Measurements from ENCODE around the gene CXCL1. TPM values are rescaled to one million over a fixed set of nuclear protein-coding genes. Genes with fewer than 3 reads are reported as not detected.
A peak's percentile ranks its signal among the peaks of the same experiment; 100 is the strongest.

The CXCL1 gene
- polyA plus RNA-seq (ENCODE audit: low read depth in 6 of 6): not detected

DNA sequence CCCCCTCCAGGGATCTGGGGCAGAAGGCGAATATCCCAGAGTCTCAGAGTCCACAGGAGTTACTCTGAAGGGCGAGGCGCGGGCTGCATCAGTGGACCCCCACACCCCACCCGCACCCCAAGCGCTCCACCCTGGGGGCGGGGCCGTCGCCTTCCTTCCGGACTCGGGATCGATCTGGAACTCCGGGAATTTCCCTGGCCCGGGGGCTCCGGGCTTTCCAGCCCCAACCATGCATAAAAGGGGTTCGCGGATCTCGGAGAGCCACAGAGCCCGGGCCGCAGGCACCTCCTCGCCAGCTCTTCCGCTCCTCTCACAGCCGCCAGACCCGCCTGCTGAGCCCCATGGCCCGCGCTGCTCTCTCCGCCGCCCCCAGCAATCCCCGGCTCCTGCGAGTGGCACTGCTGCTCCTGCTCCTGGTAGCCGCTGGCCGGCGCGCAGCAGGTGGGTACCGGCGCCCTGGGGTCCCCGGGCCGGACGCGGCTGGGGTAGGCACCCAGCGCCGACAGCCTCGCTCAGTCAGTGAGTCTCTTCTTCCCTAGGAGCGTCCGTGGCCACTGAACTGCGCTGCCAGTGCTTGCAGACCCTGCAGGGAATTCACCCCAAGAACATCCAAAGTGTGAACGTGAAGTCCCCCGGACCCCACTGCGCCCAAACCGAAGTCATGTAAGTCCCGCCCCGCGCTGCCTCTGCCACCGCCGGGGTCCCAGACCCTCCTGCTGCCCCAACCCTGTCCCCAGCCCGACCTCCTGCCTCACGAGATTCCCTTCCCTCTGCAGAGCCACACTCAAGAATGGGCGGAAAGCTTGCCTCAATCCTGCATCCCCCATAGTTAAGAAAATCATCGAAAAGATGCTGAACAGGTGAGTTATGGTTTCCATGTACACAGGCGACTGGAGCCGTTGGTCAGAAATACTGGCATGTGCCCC, at the start of gene CXCL1:
Gene CXCL1 (plus strand): TSS at position 264 of the 926 bp plus-strand sequence. CDS start 78 bp downstream, at position 342.
- no peak for DNase-seq
- Mint-ChIP-seq H3K27ac (peak within 1 kb of the TSS in 1 of 6 donors; percentile 22), H3K9me3 (peaks cover 0 to 4% (median 2%) of the 10 kb centered on the region in 7 donors), H3K4me3 (peak within 1 kb of the TSS in 2 of 8 donors; percentile 35 to 48), H3K27me3 (peaks cover 19 to 36% (median 25%) of the 10 kb centered on the region in 3 donors), H3K36me3 (no peaks in the 10 kb centered on the region), H3K4me1 (peaks cover 0 to 11% (median 5%) of the 10 kb centered on the region in 3 donors)
- ATAC-seq (ENCODE audit: low read depth in 2 of 2): no peak

DNA sequence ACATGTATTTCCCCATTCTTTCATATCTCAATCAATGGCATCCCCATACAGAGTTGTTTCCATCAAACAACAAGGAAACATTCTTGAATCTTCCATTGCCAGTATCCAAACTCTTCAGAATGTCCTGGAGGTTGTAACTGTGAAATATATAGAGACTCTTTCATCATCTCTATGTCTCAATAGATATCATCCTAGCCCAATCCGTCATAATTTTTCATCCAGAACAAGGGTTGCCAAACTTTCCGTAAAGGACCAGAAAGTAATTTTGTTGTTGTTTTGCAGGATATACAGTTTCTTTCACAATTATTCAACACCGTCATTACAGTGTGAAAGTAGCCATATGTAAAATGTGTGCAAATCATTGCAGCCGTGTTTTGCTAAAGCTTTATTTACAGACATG, 47.9 kb upstream of the CXCL1 start:
- no peaks in the 10 kb centered on the region for H3K9me3 Mint-ChIP-seq
- no peak overlapping the region for H3K27ac Mint-ChIP-seq
- ATAC-seq (ENCODE audit: low read depth in 2 of 2) (no peak), DNase-seq (no peak)
- peaks cover 0 to 8% (median 6%) of the 10 kb centered on the region in 3 donors for H3K27me3 Mint-ChIP-seq
- H3K4me1 Mint-ChIP-seq: no peaks in the 10 kb centered on the region
- H3K4me3 Mint-ChIP-seq: no peak overlapping the region
- no peaks in the 10 kb centered on the region for H3K36me3 Mint-ChIP-seq

DNA sequence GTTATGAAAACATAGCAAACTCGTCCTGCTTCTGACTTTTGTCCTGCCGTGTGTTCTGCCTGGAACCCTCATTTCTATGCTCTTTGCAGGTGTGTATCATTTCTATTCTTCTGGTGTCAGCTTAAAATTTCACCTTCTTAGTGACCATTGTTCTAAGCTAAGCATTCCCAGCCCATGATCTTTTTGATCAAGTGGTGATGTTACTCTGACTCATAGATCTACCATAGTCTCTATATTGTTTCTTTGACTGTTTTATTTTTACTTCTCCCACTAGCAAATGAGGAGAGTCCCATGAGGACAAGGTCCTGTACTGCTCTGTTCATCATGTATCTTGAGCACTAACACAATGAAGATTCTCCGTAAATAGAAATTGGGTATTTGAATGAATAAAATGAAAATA, 46.8 kb upstream of the CXCL1 start:
- ATAC-seq (ENCODE audit: low read depth in 2 of 2) (no peak), DNase-seq (no peak)
- no peak overlapping the region for H3K4me3 Mint-ChIP-seq
- H3K9me3 Mint-ChIP-seq: peaks cover 0 to 7% (median 0%) of the 10 kb centered on the region in 7 donors
- no peaks in the 10 kb centered on the region for H3K4me1 Mint-ChIP-seq
- no peak overlapping the region for H3K27ac Mint-ChIP-seq
- no peaks in the 10 kb centered on the region for H3K36me3 Mint-ChIP-seq
- H3K27me3 Mint-ChIP-seq: peaks cover 0 to 8% (median 6%) of the 10 kb centered on the region in 3 donors

GRCh38 chr4:73822812-73823504, 46.2 kb upstream of the CXCL1 start:
- DNase-seq (no peak), ATAC-seq (ENCODE audit: low read depth in 2 of 2) (no peak)
- H3K27ac Mint-ChIP-seq: no peak overlapping the region
- no peaks in the 10 kb centered on the region for H3K4me1 Mint-ChIP-seq
- peaks cover 0 to 8% (median 6%) of the 10 kb centered on the region in 3 donors for H3K27me3 Mint-ChIP-seq
- no peaks in the 10 kb centered on the region for H3K36me3 Mint-ChIP-seq
- no peak overlapping the region for H3K4me3 Mint-ChIP-seq
- peaks cover 0 to 11% (median 0%) of the 10 kb centered on the region in 7 donors for H3K9me3 Mint-ChIP-seq

- Mint-ChIP-seq H3K36me3 (no peaks in the 10 kb centered on the region), H3K4me3 (no peak overlapping the region), H3K9me3 (peaks cover 0 to 12% (median 0%) of the 10 kb centered on the region in 7 donors), H3K27ac (no peak overlapping the region), H3K27me3 (peaks cover 0 to 8% (median 6%) of the 10 kb centered on the region in 3 donors), H3K4me1 (no peaks in the 10 kb centered on the region)
- DNase-seq (no peak), ATAC-seq (ENCODE audit: low read depth in 2 of 2) (no peak)
Measured at GRCh38 chr4:73823760-73824159, 45.4 kb upstream of the CXCL1 start.

DNA sequence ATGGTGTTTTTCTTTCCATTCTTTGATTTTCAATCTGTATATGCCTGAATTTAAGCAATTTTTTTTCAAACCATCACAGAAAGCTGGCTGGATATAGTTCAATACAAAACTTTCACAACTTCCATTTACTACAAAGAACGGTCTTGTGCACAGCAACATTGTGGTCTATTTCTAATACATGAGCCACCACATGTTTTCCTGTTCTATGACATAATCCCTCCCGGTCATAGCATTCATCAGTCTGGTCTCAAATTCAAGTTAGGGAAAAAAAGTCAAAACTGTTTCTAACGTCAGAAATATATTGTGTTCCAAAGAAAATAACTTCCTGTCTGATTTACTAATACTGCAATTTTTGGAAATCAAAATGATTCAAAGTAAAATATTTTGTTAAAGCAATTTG, 40.2 kb upstream of the CXCL1 start:
- Mint-ChIP-seq H3K4me1 (no peaks in the 10 kb centered on the region), H3K27me3 (no peaks in the 10 kb centered on the region), H3K4me3 (no peak overlapping the region), H3K36me3 (no peaks in the 10 kb centered on the region), H3K9me3 (peaks cover 0 to 12% (median 4%) of the 10 kb centered on the region in 7 donors), H3K27ac (no peak overlapping the region)
- no peak for ATAC-seq (ENCODE audit: low read depth in 2 of 2)
- DNase-seq: no peak

GRCh38 chr4:73831569-73831968, 37.6 kb upstream of the CXCL1 start:
- no peak for DNase-seq
- no peak for ATAC-seq (ENCODE audit: low read depth in 2 of 2)
- H3K36me3 Mint-ChIP-seq: no peaks in the 10 kb centered on the region
- no peak overlapping the region for H3K27ac Mint-ChIP-seq
- no peaks in the 10 kb centered on the region for H3K4me1 Mint-ChIP-seq
- H3K4me3 Mint-ChIP-seq: no peak overlapping the region
- H3K9me3 Mint-ChIP-seq: peaks cover 0 to 12% (median 4%) of the 10 kb centered on the region in 7 donors
- peaks cover 0 to 6% (median 1%) of the 10 kb centered on the region in 3 donors for H3K27me3 Mint-ChIP-seq

DNA sequence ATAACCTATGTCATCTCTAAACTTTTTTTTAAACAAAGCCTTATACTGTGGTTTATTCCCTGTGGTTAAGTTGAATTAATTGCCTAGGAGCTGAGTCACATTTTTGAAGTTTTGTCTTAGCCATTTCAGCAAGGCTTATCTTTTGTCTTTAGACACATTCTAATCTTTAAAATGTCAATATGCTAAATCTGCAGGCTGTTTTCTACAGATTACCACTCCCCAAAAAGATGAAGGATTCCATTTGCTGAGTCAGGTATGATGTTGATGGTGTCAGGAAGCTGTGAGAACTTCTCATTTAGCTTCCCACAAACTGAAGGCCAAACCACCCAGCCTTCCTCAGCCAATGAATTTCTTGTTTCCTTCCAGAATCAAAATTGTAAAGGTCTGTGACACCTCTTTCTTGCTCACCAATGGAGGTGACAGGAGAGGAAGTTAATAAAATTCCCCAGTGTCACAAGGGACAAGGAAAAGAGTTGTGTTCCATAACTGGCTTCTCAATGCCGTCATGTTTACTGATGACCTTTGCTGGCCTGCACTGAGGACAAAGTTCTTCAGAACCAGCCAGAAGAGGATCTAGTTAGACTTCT, 36.4 kb upstream of the CXCL1 start:
- peaks cover 0 to 3% (median 0%) of the 10 kb centered on the region in 3 donors for H3K4me1 Mint-ChIP-seq
- H3K4me3 Mint-ChIP-seq: no peak overlapping the region
- DNase-seq (no peak), ATAC-seq (ENCODE audit: low read depth in 2 of 2) (no peak)
- peaks cover 0 to 8% (median 3%) of the 10 kb centered on the region in 7 donors for H3K9me3 Mint-ChIP-seq
- peaks cover 9 to 16% (median 13%) of the 10 kb centered on the region in 3 donors for H3K27me3 Mint-ChIP-seq
- no peaks in the 10 kb centered on the region for H3K36me3 Mint-ChIP-seq
- H3K27ac Mint-ChIP-seq: no peak overlapping the region

DNA sequence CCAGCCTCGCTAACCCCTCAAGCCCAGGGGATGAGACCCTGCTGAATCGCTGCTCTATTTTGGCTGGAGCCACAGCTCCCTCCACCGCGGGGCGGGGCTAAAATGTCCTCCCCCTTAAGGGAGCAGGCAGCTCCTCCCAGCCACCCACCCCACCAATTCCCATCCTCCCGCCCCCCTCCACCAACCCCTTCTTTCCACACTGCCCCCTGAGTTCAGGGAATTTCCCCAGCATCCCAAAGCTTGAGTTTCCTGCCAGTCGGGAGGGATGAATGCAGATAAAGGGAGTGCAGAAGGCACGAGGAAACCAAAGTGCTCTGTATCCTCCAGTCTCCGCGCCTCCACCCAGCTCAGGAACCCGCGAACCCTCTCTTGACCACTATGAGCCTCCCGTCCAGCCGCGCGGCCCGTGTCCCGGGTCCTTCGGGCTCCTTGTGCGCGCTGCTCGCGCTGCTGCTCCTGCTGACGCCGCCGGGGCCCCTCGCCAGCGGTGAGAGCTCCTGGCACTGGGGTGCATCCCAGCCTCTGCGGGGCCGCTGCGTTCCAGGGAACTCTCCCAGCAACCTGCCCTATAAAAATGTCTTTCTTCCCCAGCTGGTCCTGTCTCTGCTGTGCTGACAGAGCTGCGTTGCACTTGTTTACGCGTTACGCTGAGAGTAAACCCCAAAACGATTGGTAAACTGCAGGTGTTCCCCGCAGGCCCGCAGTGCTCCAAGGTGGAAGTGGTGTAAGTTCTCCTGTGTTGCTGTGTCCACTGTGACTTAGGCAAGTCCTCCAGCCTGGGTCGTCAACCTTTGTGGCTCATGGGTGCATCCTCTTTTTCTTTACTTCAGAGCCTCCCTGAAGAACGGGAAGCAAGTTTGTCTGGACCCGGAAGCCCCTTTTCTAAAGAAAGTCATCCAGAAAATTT, 32.6 kb upstream of the CXCL1 start, which contains the start of gene CXCL6:
Gene CXCL6 (plus strand): TSS at position 306 of the 907 bp plus-strand sequence. CDS start 73 bp downstream, at position 379.
- Mint-ChIP-seq H3K36me3 (no peaks in the 10 kb centered on the region), H3K4me3 (no peak within 1 kb of the TSS), H3K9me3 (peaks cover 0 to 8% (median 3%) of the 10 kb centered on the region in 7 donors), H3K4me1 (peaks cover 0 to 3% (median 0%) of the 10 kb centered on the region in 3 donors), H3K27ac (no peak within 1 kb of the TSS), H3K27me3 (peaks cover 24 to 29% (median 29%) of the 10 kb centered on the region in 3 donors)
- ATAC-seq (ENCODE audit: low read depth in 2 of 2) (no peak), DNase-seq (no peak)

DNA sequence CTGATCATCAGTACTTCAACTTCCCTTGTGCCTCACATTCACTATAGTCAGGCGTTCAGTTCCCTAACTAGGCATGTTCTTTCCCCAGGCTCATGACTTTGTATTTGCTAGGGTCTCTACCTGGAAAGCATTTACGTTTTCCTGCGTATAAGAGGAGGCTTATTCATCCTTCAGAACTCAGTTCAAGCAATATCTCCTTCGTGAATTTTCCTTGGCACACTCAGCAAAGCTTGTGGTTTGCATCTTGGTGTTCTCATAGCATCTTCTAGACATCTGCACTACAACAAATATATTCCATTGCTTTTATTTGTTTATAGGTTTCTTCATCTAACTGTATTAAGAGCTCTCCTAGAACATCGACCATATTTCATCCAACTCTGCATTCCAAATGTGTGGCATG, 30.1 kb upstream of the CXCL1 start:
- H3K4me3 Mint-ChIP-seq: no peak overlapping the region
- ATAC-seq (ENCODE audit: low read depth in 2 of 2) (no peak), DNase-seq (no peak)
- H3K36me3 Mint-ChIP-seq: no peaks in the 10 kb centered on the region
- peaks cover 0 to 3% (median 0%) of the 10 kb centered on the region in 3 donors for H3K4me1 Mint-ChIP-seq
- peaks cover 29 to 36% (median 29%) of the 10 kb centered on the region in 3 donors for H3K27me3 Mint-ChIP-seq
- H3K27ac Mint-ChIP-seq: no peak overlapping the region
- H3K9me3 Mint-ChIP-seq: peaks cover 0 to 5% (median 3%) of the 10 kb centered on the region in 7 donors

DNA sequence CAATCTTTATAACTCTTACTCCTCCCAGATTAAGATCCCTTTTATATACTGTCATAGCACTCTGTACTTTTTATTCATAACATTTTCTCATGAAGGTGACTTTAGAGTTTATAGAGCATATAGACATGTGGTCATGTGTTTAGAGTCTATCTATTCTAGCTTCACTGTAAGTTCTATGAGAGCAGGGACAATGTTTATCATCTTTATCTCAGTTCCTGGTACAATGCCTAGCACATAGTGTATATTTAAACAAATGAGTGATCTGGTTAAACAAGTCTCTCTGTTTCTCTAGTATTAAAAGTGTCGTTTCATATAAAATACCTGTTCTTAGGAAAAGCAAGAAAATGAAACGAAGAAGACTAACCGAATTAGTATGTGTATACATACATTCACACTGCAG, 29.5 kb upstream of the CXCL1 start:
- no peak overlapping the region for H3K27ac Mint-ChIP-seq
- no peak for ATAC-seq (ENCODE audit: low read depth in 2 of 2)

GRCh38 chr4:73841243-73841925, 27.8 kb upstream of the CXCL1 start:
- Mint-ChIP-seq H3K9me3 (peaks cover 0 to 5% (median 3%) of the 10 kb centered on the region in 7 donors), H3K4me1 (peaks cover 0 to 3% (median 0%) of the 10 kb centered on the region in 3 donors), H3K36me3 (no peaks in the 10 kb centered on the region), H3K27ac (no peak overlapping the region), H3K4me3 (no peak overlapping the region), H3K27me3 (peaks cover 29 to 37% (median 29%) of the 10 kb centered on the region in 3 donors)
- DNase-seq (no peak), ATAC-seq (ENCODE audit: low read depth in 2 of 2) (no peak)

More for the DNA sequence above, 29.5 kb upstream of the CXCL1 start:
- H3K4me1 Mint-ChIP-seq: peaks cover 0 to 3% (median 0%) of the 10 kb centered on the region in 3 donors
- H3K27me3 Mint-ChIP-seq: peaks cover 29 to 40% (median 29%) of the 10 kb centered on the region in 3 donors
- H3K4me3 Mint-ChIP-seq: no peak overlapping the region
- no peak for DNase-seq
- peaks cover 0 to 5% (median 3%) of the 10 kb centered on the region in 7 donors for H3K9me3 Mint-ChIP-seq
- no peaks in the 10 kb centered on the region for H3K36me3 Mint-ChIP-seq

Measured in naive B cell (primary cell).